Neuronal stem cell (in vitro differentiated cells): ENCODE data around the gene CCDC184.
"Not testable (repeated sequence)": the region's sequence is repeated elsewhere in the genome, so short reads cannot be mapped to it uniquely, and the experiment has no call there.

ENCODE experiments used
- DNase-seq: peaks from one replicate; pipeline ENCODE4 v3.0.0-alpha.2; 2013; ENCODE audit warnings: low spot score
- H2AFZ ChIP-seq: one replicate; pipeline ENCODE4 v1.6.1; 2013; ENCODE audit warnings: mild to moderate bottlenecking, low read length, inconsistent platforms
- H2AK5ac ChIP-seq: 2 replicates; pipeline ENCODE4 v1.6.1; 2013; ENCODE audit warnings: low read depth, mild to moderate bottlenecking, inconsistent platforms, low read length, moderate library complexity, mixed read lengths
- H2BK120ac ChIP-seq: 2 replicates; pipeline ENCODE4 v1.6.1; 2013; ENCODE audit warnings: low read depth, mild to moderate bottlenecking, inconsistent platforms, low read length, moderate library complexity, mixed read lengths
- H2BK12ac ChIP-seq: one replicate; pipeline ENCODE4 v1.6.1; 2013; ENCODE audit warnings: low read length, inconsistent platforms
- H2BK15ac ChIP-seq: 2 replicates; pipeline ENCODE4 v1.6.1; 2013; ENCODE audit warnings: mild to moderate bottlenecking, low read length, inconsistent platforms, mixed read lengths
- H2BK5ac ChIP-seq: one replicate; pipeline ENCODE4 v1.6.1; 2013; ENCODE audit warnings: inconsistent platforms, mild to moderate bottlenecking, low read length, moderate library complexity
- H3K14ac ChIP-seq: one replicate; pipeline ENCODE4 v1.6.1; 2013; ENCODE audit warnings: low read length, inconsistent platforms
- H3K18ac ChIP-seq: 2 replicates; pipeline ENCODE4 v1.6.1; 2013; ENCODE audit warnings: low read length, inconsistent platforms
- H3K23ac ChIP-seq: 2 replicates; pipeline ENCODE4 v1.6.1; 2013; ENCODE audit warnings: low read depth, mild to moderate bottlenecking, mixed read lengths, low read length, inconsistent platforms; ENCODE audit not compliant: poor library complexity
- H3K27ac ChIP-seq: replicated peaks from 3 replicates; pipeline ENCODE4 v1.5.1; 2013; ENCODE audit warnings: low read length, inconsistent platforms
- H3K27me3 ChIP-seq, 3 experiments: 2 replicates each; pipeline ENCODE4 v1.6.1; 2013; ENCODE audit warnings: low read length in 3 of 3, mild to moderate bottlenecking in 2 of 3, inconsistent platforms in 1 of 3, low read depth in 1 of 3, mixed read lengths in 1 of 3, moderate library complexity in 1 of 3; ENCODE audit not compliant: control insufficient read depth in 3 of 3, insufficient read depth in 3 of 3
- H3K36me3 ChIP-seq, 2 donors: replicated peaks in 1 of 2; 2 replicates each; pipeline ENCODE4 v1.6.1; 2013; ENCODE audit warnings: low read length in 2 of 2; ENCODE audit not compliant: control insufficient read depth in 2 of 2, insufficient read depth in 2 of 2
- H3K4ac ChIP-seq: 2 replicates; pipeline ENCODE4 v1.6.1; 2013; ENCODE audit warnings: inconsistent platforms, mild to moderate bottlenecking, low read length, moderate library complexity
- H3K4me1 ChIP-seq, 2 donors: 1 replicate in 1 of 2; 2 replicates in 1 of 2; pipeline ENCODE4 v1.6.1; 2013; ENCODE audit warnings: low read length in 2 of 2, low read depth in 1 of 2; ENCODE audit not compliant: control insufficient read depth in 2 of 2, insufficient read depth in 1 of 2
- H3K4me2 ChIP-seq: one replicate; pipeline ENCODE4 v1.6.1; 2013; ENCODE audit warnings: mild to moderate bottlenecking, low read length, inconsistent platforms; ENCODE audit not compliant: insufficient read depth, poor library complexity, severe bottlenecking
- H3K4me3 ChIP-seq, 2 donors: 2 replicates each; pipeline ENCODE4 v1.5.1; 2013; ENCODE audit warnings: low read length in 2 of 2, mild to moderate bottlenecking in 2 of 2, inconsistent platforms in 1 of 2, moderate library complexity in 1 of 2
- H3K79me1 ChIP-seq: one replicate; pipeline ENCODE4 v1.6.1; 2013; ENCODE audit warnings: low read depth, mild to moderate bottlenecking, inconsistent platforms, low read length, moderate library complexity
- H3K9ac ChIP-seq: one replicate; pipeline ENCODE4 v1.6.1; 2013; ENCODE audit warnings: mild to moderate bottlenecking, low read depth, low read length, inconsistent platforms; ENCODE audit not compliant: poor library complexity
- H3K9me3 ChIP-seq, 2 donors: replicated peaks in 1 of 2; 2 replicates each; pipeline versions ENCODE3 to v1.6.1; 2013; ENCODE audit warnings: low read length in 2 of 2, mild to moderate bottlenecking in 2 of 2, inconsistent platforms in 1 of 2, low read depth in 1 of 2, mixed read lengths in 1 of 2, moderate library complexity in 1 of 2; ENCODE audit not compliant: control insufficient read depth in 2 of 2, insufficient read depth in 1 of 2
- H4K8ac ChIP-seq: one replicate; pipeline ENCODE4 v1.6.1; 2013; ENCODE audit warnings: low read depth, mild to moderate bottlenecking, inconsistent platforms, low read length, moderate library complexity
- H4K91ac ChIP-seq: one replicate; pipeline ENCODE4 v1.6.1; 2013; ENCODE audit warnings: low read length, low read depth, mild to moderate bottlenecking, inconsistent platforms; ENCODE audit not compliant: poor library complexity
- WGBS, 2 donors: extraction: QIAGEN DNeasy Blood & Tissue Kit; methylation state at CpG; one replicate each; pipeline ENCODE4 v1.1.7; 2013; ENCODE audit warnings: missing lambda C conversion rate in 2 of 2, mixed read lengths in 1 of 2; ENCODE audit not compliant: insufficient read length in 2 of 2, insufficient replicate concordance in 1 of 2; ENCODE audit errors: extremely low coverage in 2 of 2; 5-methylcytosine and 5-hydroxymethylcytosine counted together

Gene CCDC184

GRCh38 chr12:48219631-48220030 is 36.2 kb downstream of the CCDC184 start:
- H3K79me1 ChIP-seq = no peaks in the 10 kb centered on the region
- H3K4me1 ChIP-seq = no peaks in the 10 kb centered on the region
- H3K14ac ChIP-seq = no peak overlapping the region
- no peak overlapping the region for H4K8ac ChIP-seq
- no peak overlapping the region for H2BK5ac ChIP-seq
- no peak overlapping the region for H3K4me2 ChIP-seq
- H4K91ac ChIP-seq = no peak overlapping the region
- no peak overlapping the region for H3K4ac ChIP-seq
- no peak overlapping the region for H2AFZ ChIP-seq
- H3K27me3 ChIP-seq = no peaks in the 10 kb centered on the region
- no peak overlapping the region for H2BK15ac ChIP-seq
- H3K23ac ChIP-seq = no peak overlapping the region
- no peak overlapping the region for H3K27ac ChIP-seq
- no peaks in the 10 kb centered on the region for H3K36me3 ChIP-seq
- no peak overlapping the region for H3K4me3 ChIP-seq
- no peak overlapping the region for H2BK120ac ChIP-seq
- no peak overlapping the region for H2BK12ac ChIP-seq
- H3K9ac ChIP-seq = no peak overlapping the region
- no peak for DNase-seq
- WGBS, 2 donors = no CpG with 5 or more reads among the region's 1 CpG
- H3K18ac ChIP-seq = no peak overlapping the region
- no peak overlapping the region for H2AK5ac ChIP-seq
- no peaks in the 10 kb centered on the region for H3K9me3 ChIP-seq

DNA sequence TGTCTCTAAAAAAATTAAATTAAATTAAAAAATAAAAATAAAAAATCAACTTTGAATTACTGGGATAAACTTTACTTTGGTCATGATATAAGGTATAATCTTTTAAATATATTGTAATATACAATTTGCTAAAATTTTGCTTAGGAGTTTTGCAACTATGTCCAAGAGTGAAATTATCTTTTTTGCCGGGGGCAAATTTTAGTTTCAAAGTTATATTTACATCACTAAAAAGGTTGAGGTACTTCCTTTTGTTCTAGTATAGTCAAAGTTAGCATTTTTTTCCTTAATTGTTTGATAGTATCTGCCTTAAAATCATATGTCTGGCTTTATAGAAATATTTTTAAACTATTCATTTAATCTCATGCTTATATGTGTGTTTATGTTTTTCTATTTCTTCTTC is 37.3 kb downstream of the CCDC184 start:
- H2BK15ac ChIP-seq = no peak overlapping the region
- H3K27ac ChIP-seq = no peak overlapping the region
- H3K23ac ChIP-seq = no peak overlapping the region
- no peaks in the 10 kb centered on the region for H3K79me1 ChIP-seq
- H3K36me3 ChIP-seq = no peaks in the 10 kb centered on the region
- no peak for DNase-seq
- no peak overlapping the region for H3K4ac ChIP-seq
- WGBS, 2 donors = no CpG with 5 or more reads among the region's 1 CpG
- no peak overlapping the region for H3K9ac ChIP-seq
- H3K14ac ChIP-seq = no peak overlapping the region
- H2BK120ac ChIP-seq = no peak overlapping the region
- H3K27me3 ChIP-seq = no peaks in the 10 kb centered on the region
- H2BK5ac ChIP-seq = no peak overlapping the region
- H3K4me3 ChIP-seq = no peak overlapping the region
- H3K18ac ChIP-seq = no peak overlapping the region
- no peak overlapping the region for H2BK12ac ChIP-seq
- no peaks in the 10 kb centered on the region for H3K9me3 ChIP-seq
- H3K4me2 ChIP-seq = no peak overlapping the region
- no peak overlapping the region for H4K8ac ChIP-seq
- no peak overlapping the region for H4K91ac ChIP-seq
- H3K4me1 ChIP-seq = no peaks in the 10 kb centered on the region
- H2AK5ac ChIP-seq = no peak overlapping the region
- no peak overlapping the region for H2AFZ ChIP-seq

DNA sequence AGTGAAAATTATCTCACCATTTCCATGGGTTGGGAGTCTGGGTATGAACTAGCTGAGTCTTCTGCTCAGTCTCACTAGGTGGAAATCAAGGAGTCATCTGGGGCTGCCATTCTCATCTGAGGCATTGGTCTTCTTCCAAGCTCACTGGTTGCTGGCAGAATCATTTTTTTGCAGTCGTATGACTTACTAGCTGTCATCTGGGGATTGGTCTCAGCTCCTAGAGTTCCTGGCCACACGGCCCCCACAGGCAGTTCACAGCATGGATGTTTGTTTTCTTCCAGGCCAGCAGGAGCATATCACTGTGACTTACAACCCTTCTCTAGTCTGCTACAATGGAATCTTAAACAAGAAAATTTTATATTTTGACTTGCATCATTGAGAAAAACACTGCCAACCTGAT is 38.2 kb downstream of the CCDC184 start:
- H3K14ac ChIP-seq = no peak overlapping the region
- H4K8ac ChIP-seq = no peak overlapping the region
- no peak overlapping the region for H3K4ac ChIP-seq
- no peak overlapping the region for H3K4me3 ChIP-seq
- H2BK12ac ChIP-seq = no peak overlapping the region
- no peak overlapping the region for H3K27ac ChIP-seq
- H3K9me3 ChIP-seq = peaks cover 0 to 2% of the 10 kb centered on the region in 2 donors
- peak overlapping the region; percentile 82 for H2AFZ ChIP-seq
- no peak overlapping the region for H3K23ac ChIP-seq
- no peaks in the 10 kb centered on the region for H3K36me3 ChIP-seq
- no peak overlapping the region for H3K9ac ChIP-seq
- H2BK15ac ChIP-seq = no peak overlapping the region
- H2AK5ac ChIP-seq = no peak overlapping the region
- H4K91ac ChIP-seq = no peak overlapping the region
- no peak for DNase-seq
- H2BK5ac ChIP-seq = no peak overlapping the region
- H2BK120ac ChIP-seq = no peak overlapping the region
- no peak overlapping the region for H3K18ac ChIP-seq
- no peak overlapping the region for H3K4me2 ChIP-seq
- WGBS, 2 donors = no CpG with 5 or more reads among the region's 2 CpGs
- H3K27me3 ChIP-seq = no peaks in the 10 kb centered on the region
- H3K4me1 ChIP-seq = no peaks in the 10 kb centered on the region
- no peaks in the 10 kb centered on the region for H3K79me1 ChIP-seq

- H3K14ac ChIP-seq, H4K8ac ChIP-seq, H3K4me1 ChIP-seq, DNase-seq, H2BK5ac ChIP-seq, H3K4me2 ChIP-seq, H2AFZ ChIP-seq, H3K9me3 ChIP-seq, H3K9ac ChIP-seq, H3K36me3 ChIP-seq, H3K27me3 ChIP-seq, H2BK12ac ChIP-seq, H3K4me3 ChIP-seq, H2BK15ac ChIP-seq, H3K4ac ChIP-seq, H3K18ac ChIP-seq, H3K23ac ChIP-seq, H3K27ac ChIP-seq, H3K79me1 ChIP-seq, H2AK5ac ChIP-seq, H2BK120ac ChIP-seq, H4K91ac ChIP-seq: not testable (repeated sequence)
- no CpG with 5 or more reads among the region's 3 CpGs for WGBS, 2 donors
Measured at GRCh38 chr12:48224533-48224932, 41.1 kb downstream of the CCDC184 start.
